ENCODE measurements around the gene TRPM4.
"Not testable (repeated sequence)": the region's sequence is repeated elsewhere in the genome, so short reads cannot be mapped to it uniquely, and the experiment has no call there.

The TRPM4 gene

DNA sequence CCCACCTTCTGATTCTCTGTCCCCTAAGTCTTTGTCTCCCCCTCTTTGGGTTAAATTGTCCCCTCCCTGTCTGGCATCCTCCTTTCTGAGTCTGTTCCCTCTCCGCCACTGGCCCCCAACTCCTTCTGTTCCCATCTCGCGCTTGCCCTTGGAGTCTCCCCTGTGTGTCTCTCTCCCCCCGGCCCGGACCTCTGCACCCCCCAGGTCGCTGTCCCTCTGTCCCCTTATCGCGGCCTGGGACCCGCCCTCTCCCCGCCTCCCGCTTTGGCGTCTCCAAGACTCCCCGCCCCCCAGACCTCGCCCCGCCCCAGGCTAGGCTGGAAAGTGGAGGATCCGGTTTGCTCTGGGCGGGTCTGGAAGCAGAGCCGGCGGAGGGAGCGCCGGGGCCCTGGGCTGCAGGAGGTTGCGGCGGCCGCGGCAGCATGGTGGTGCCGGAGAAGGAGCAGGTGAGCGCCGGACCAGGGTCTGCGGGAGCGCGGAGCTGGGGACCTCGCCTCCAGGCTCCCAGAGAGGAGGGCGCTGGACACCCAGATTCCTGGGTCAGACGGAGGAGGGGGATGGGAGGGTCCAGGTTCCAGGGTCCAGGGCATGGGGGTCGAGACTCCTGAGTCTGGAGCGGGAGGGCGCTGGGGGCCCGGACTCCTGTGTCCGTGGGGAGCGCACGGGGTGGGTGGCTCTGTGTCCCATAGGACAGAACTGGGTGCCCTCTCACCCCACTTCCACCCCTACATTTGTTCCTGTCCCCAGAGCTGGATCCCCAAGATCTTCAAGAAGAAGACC, at the start of gene TRPM4:
TRPM4 (plus strand) TSS at position 348 of the 780 bp plus-strand sequence; CDS start at position 423, 75 bp downstream.
- peak; percentile 84 for DNase-seq (ENCODE audit: low read depth)

DNA sequence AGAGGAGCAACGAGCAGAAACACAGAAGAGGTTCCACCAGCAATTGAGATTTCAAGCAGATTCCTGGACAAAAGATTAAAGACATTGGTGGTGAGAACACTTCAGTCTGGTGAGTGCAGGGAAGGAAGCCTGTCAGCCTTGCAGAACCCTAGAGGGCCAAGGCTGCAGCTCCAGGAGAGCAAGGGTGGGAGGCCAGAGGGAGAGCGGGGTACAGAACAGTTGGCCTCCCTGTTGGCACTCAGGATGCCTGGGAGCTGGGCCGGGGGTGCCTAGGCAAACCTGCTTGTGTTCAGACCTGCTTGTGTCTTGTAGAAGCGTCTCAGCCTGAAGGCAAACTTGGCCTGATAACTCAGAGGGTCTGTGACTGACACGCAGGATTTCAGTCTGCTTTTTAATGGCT, 48.5 kb upstream of the TRPM4 start:
- no peak for DNase-seq (ENCODE audit: low read depth)

- DNase-seq (ENCODE audit: low read depth), result no peak
Observed at GRCh38 chr19:49109569-49110233, 47.9 kb upstream of the TRPM4 start.

DNA sequence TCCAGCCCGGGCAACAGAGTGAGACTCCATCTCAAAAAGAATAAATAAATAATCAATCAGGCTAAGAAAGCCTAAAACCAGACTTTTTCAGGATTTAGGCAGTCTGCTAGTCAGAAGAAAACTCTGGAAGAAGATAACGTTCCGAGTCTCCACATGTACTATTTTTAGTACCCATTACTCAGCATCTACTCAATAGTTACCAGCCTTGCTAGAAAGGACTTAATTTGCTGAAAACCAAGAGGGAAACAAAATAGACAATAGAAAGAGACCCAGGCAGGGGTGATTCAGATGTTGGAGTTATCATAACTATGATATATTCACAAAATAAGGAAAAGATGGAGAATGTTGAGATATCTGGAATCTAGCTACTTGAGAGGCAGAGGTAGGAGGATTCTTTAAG, 47.0 kb upstream of the TRPM4 start:
- DNase-seq (ENCODE audit: low read depth), result peak; percentile 36

- no peak for DNase-seq (ENCODE audit: low read depth)
Observed at GRCh38 chr19:49111218-49111998, 46.2 kb upstream of the TRPM4 start.

DNA sequence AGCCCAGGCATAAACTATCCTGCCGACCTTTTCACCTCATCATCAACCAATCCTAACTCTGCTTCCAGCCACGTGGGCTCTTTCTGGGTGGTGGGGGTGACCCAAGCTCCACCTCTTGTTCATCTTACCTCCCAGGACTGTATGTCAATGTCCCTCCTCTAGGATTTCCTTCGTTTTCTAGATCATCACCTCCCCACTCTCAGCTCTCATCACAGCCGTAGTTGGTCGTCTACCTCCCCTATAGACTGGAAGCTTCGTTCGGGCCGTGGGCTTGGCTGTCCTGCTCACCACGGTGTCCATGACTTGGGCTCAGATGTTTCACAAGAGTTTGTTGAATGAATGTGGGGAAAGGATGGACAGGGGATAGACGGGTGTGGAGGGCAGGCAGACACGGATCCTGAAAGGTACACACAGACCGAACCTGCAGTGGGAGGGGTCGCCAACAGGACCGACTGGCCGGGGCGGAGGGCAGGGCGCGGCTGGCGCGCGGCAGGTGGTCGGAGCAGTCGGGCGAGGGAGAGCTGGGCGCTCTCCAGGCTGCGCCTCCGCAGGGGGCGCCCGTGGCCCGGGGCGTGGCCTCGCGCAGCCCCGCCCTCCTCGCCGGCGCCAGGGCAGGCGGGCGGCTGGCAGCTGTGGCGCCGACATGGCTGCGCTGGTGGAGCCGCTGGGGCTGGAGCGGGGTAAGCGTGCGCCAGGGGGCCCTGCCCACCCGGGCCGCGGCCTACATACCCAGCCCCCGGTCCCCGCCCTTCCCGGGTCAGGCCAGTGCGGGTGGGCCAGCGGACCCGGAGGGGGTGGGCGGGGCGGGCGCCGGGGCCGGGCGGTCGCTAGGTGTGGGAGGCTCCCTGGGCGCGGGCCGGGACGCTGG, 43.6 kb upstream of the TRPM4 start, which contains the start of gene LIN7B:
LIN7B (plus strand) TSS at position 609 of the 868 bp plus-strand sequence; CDS start at position 644, 35 bp downstream.
- DNase-seq (ENCODE audit: low read depth), result peak; percentile 75

DNA sequence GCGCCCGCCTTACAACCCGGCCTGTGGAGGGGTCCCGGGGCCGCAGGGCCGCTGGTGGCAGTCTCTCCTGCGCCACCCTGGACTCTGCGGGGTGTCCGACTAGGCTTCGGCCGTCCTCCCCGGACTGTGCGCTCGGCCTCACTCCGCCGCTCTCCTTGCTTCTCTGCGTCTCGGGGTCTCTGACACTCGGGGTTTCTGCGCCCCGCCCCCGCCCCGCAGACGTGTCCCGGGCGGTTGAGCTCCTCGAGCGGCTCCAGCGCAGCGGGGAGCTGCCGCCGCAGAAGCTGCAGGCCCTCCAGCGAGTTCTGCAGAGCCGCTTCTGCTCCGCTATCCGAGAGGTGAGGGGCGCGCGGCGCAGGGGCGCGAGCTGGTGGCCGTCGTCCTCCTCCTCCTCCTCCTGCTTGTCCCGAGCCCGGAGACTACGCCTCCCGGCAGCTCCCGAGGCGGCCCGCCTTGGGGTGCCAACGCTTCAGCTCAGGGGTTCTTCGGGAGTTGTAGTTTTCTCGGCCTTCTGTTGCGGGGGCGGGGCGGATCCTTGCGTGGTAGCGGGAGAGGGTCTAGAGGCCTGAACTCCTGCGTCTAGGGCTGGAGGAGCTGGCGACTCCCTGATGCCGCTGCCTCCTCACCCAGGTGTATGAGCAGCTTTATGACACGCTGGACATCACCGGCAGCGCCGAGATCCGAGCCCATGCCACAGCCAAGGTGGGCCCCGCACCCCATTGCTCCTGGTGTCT, 42.8 kb upstream of the TRPM4 start:
- peak; percentile 49 for DNase-seq (ENCODE audit: low read depth)

DNA sequence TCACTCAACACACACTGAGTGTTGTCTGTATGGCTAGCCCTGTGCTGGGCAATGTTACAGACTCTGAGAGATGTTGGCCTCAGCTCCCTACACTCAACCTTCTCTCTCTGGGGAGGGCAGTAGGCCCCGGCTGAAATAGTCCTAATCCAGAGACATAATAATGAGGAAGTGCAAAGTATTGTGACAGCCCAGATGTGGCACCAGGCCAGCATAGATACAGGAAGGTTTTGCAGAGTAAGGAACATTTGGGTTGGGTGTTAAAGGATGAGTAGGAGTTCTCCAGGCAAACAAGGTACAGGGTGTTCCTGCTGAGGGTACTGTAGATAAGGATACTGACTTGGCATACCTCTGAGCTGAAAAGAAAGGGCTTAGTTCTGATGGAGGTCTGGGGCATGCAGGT, 41.0 kb upstream of the TRPM4 start:
- DNase-seq (ENCODE audit: low read depth), result no peak

- DNase-seq (ENCODE audit: low read depth), result no peak
Observed at GRCh38 chr19:49117677-49118564, 39.7 kb upstream of the TRPM4 start.

- peak; percentile 93 for DNase-seq (ENCODE audit: low read depth)
Observed at GRCh38 chr19:49118565-49119410, 38.8 kb upstream of the TRPM4 start, which contains the start of gene C19orf73. Gene C19orf73 (minus strand): TSS chr19:49119143. CDS start chr19:49119022, 121 bp downstream.

GRCh38 chr19:49119411-49120324, 37.9 kb upstream of the TRPM4 start, which contains the start of gene PPFIA3:
Gene PPFIA3 (plus strand): TSS chr19:49119544. CDS start chr19:49127874, 8,330 bp downstream.
- peak; percentile 67 for DNase-seq (ENCODE audit: low read depth)

DNA sequence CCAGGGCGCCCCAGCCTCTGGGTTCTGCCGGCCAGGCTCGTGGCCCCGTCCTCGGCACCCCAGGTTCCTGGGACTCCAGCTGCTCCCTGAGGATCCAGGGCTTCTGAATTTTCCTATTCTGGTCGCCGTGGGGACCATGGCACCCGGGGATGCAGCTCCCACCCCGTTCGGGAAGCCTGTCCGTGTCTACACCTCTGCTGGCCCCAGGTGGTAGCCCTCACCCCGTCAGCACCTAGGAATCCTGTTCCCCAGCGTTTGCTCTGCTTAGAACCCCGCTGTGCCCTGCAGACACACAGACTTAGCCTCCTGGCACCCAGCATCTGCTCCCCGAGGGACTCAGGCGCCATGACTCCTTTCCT, 37.3 kb upstream of the TRPM4 start:
- DNase-seq (ENCODE audit: low read depth), result no peak

- DNase-seq (ENCODE audit: low read depth), result no peak
Observed at GRCh38 chr19:49120868-49121267, 36.7 kb upstream of the TRPM4 start.

GRCh38 chr19:49121841-49122240, 35.8 kb upstream of the TRPM4 start:
- DNase-seq (ENCODE audit: low read depth), result not testable (repeated sequence)

GRCh38 chr19:49123285-49123684, 34.3 kb upstream of the TRPM4 start:
- not testable (repeated sequence) for DNase-seq (ENCODE audit: low read depth)

DNA sequence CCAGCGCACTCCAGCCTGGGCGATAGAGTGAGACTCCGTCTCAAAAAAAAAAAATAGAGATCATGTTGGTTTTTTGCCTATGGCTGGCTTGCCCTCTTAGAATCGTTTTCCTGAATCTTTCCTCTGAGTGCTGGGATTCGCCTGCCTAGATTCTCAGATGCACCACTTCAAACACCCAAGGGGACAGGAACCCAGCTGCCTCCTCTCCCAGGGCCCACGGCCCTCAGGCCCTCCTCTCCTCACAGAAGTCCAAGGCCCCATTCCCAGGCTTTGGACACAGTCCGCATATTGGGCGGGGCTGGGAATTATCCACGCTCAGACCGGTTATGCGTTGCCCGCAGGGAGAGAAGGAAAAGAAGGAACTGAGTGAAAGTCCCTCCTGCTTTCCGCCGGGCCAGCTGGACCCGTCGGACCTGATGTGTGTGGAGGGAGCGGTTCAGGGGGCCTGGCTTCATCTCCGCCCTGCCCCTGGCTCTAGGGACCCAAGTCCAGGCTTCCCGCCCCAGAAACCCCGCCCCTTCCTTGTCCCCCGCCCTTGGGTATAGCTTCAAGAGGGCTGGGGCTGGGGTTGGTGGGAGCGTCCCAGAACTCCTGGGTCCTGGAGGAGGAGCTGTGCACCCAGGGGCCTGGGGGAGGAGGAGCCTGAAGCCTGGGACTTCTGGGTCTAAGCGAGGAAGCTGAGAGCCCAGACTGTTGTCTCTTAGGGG, 32.4 kb upstream of the TRPM4 start:
- DNase-seq (ENCODE audit: low read depth), result no peak

GRCh38 chr19:49126575-49126974, 31.0 kb upstream of the TRPM4 start:
- no peak for DNase-seq (ENCODE audit: low read depth)
